ENCODE measurements around the gene INPP5K.
"Not testable (repeated sequence)": the region's sequence is repeated elsewhere in the genome, so short reads cannot be mapped to it uniquely, and the experiment has no call there.

INPP5K gene

GRCh38 chr17:1461198-1461944 lies 55.0 kb downstream of the INPP5K start:
- DNase-seq, result no peak

- DNase-seq, result no peak
These were observed 56.2 kb downstream of the INPP5K start for GRCh38 chr17:1460233-1460632.

- DNase-seq, result peak; percentile 98
These were observed 60.4 kb downstream of the INPP5K start, which contains the start of gene CRK for GRCh38 chr17:1455797-1456599. Gene CRK, minus strand, starts transcription at chr17:1456232. Its CDS starts 115 bp downstream, at chr17:1456117.

GRCh38 chr17:1455291-1455796 lies 61.1 kb downstream of the INPP5K start:
- DNase-seq, result peak; percentile 40

DNA sequence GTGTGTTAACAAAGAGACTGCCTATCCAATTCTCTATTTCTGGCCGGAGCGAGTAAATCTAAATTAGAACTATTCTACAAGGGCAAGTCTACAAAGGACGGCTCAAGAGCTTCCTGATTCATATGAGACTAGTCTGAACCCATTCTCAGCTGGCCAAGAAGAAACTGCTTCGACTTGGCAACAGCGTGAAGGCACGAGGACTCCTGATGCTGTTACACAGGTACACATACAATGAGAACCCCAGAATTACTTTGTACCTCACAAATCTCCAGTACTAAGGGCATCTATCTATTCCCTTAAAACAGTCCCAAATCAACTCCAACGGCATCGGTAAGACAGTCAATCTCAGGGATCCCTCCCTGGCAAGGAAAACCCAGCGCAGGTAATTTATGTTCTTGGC lies 61.9 kb downstream of the INPP5K start:
- no peak for DNase-seq

- DNase-seq, result not testable (repeated sequence)
These were observed 62.7 kb downstream of the INPP5K start for GRCh38 chr17:1453694-1454093.

- no peak for DNase-seq
These were observed 63.6 kb downstream of the INPP5K start for GRCh38 chr17:1452836-1453235.

DNA sequence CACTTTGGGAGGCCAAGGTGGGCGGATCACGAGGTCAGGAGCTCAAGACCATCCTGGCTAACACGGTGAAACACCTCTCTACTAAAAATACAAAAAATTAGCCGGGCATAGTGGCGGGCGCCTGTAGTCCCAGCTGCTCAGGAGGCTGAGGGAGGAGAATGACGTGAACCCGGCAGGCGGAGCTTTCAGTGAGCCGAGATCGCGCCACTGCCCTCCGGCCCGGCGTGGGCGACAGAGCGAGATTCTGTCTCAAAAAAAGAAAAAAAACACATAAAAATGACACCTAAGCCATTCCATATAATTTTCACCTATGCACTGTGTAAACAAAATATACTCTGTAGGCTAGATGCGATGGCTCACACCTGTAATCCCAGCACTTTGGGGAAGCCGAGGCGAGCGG lies 66.2 kb downstream of the INPP5K start:
- not testable (repeated sequence) for DNase-seq

DNA sequence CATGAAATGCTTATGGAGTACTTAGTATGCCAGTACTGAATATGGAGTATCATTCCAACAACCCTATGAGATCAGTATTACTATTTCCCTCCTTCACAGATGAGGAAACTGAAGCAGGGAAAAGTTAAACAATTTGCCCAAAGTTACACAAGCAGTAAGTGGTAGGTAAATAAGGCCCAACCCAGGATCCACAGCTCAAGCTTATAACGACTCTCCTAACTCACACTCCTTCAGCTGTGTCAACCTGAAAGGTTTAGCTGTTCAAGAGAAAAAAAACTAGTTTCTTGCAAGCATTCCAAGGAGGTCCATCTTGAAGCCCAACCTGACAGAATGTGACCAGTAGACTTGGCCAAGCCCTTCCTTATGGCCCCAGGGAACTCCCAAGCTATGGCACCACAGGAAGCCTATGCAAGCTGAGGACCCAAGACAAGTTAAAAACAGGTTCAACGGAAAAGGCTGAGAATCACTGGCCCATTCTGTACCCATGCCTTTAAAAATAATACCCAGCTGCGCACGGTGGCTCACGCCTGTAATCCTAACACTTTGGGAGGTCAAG lies 66.9 kb downstream of the INPP5K start:
- DNase-seq, result no peak

DNA sequence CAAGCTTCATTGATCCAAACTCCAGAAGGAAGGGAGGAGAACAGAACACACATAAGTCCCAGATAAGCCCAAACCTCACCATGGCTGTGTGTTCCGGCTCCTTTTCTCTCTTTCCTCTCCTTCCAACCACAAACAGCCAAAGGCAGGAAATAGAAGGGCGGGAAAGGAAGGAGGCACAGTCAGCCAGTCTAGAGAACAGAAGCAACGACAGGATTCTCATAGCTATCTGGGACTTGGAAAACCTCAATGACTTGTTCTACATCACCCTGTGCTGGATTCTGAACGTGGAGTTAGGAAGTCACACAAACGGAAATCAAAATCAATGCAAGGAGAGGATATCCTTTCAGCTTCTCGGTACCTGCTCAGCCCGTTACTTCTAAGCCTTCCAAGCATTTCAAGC lies 69.4 kb downstream of the INPP5K start:
- DNase-seq, result no peak

GRCh38 chr17:1446201-1446600 lies 70.2 kb downstream of the INPP5K start:
- DNase-seq, result no peak

GRCh38 chr17:1445695-1446094 lies 70.7 kb downstream of the INPP5K start:
- DNase-seq, result not testable (repeated sequence)

All from CD4-positive, alpha-beta T cell treated with Interleukin-10 for 1 hour (primary cell).